H1 (cell line): ENCODE measurements around the gene IER5.

ENCODE experiments used
- CEBPB ChIP-seq: IDR thresholded peaks from 2 replicates; pipeline ENCODE4 v1.6.1; 2012; ENCODE audit warnings: low read depth, low read length
- EP300 ChIP-seq, 2 experiments: IDR thresholded peaks; 1 replicate in 1 of 2; 2 replicates in 1 of 2; pipeline ENCODE4 v1.6.1; 2011 to 2012; ENCODE audit warnings: low read depth in 2 of 2, low read length in 2 of 2, mild to moderate bottlenecking in 2 of 2, borderline replicate concordance in 1 of 2, inconsistent platforms in 1 of 2, moderate library complexity in 1 of 2
- EZH2 ChIP-seq: fragments of 200-600 bp; sonication (generic); IDR thresholded peaks from 2 replicates; pipeline ENCODE4 v1.7.1; 2012; ENCODE audit warnings: low read depth, mild to moderate bottlenecking, moderate library complexity, low read length, inconsistent platforms; ENCODE audit not compliant: severe bottlenecking
- POLR2A ChIP-seq, 2 experiments: IDR thresholded peaks; 1 replicate in 1 of 2; 2 replicates in 1 of 2; pipeline ENCODE4 v1.6.1; 2011; ENCODE audit warnings: low read depth in 2 of 2, low read length in 2 of 2, mild to moderate bottlenecking in 2 of 2; ENCODE audit errors: control extremely low read depth in 1 of 2
- RFX5 ChIP-seq: IDR thresholded peaks from 2 replicates; pipeline ENCODE4 v1.6.1; 2011; ENCODE audit warnings: low read depth, low read length, improper control_type of control experiment, borderline replicate concordance
- SAP30 ChIP-seq: fragments of 300-600 bp; sonication (generic); IDR thresholded peaks from 2 replicates; pipeline ENCODE4 v1.7.1; 2012; ENCODE audit warnings: low read length, moderate library complexity, mild to moderate bottlenecking, inconsistent platforms; ENCODE audit not compliant: insufficient read depth, insufficient replicate concordance
- SP1 ChIP-seq: IDR thresholded peaks from 2 replicates; pipeline ENCODE4 v1.6.1; 2011; ENCODE audit warnings: low read depth, low read length
- TEAD4 ChIP-seq: IDR thresholded peaks from 2 replicates; pipeline ENCODE4 v1.6.1; 2012; ENCODE audit warnings: low read depth, low read length, inconsistent platforms, mixed read lengths
- TF ChIP-seq, protein P1 (sequence below): IDR thresholded peaks from 2 replicates; pipeline ENCODE4 v1.6.1; 2012; ENCODE audit warnings: inconsistent platforms
- TF ChIP-seq, protein P2 (sequence below), 3 experiments: IDR thresholded peaks; 1 replicate in 2 of 3; 2 replicates in 1 of 3; pipeline versions ENCODE4 v1.5.1 to v1.6.1; 2011; ENCODE audit warnings: low read length in 3 of 3, mild to moderate bottlenecking in 3 of 3, inconsistent platforms in 2 of 3, low read depth in 1 of 3, moderate library complexity in 1 of 3; ENCODE audit not compliant: insufficient read depth in 1 of 3; ENCODE audit errors: control extremely low read depth in 1 of 3

DNA sequence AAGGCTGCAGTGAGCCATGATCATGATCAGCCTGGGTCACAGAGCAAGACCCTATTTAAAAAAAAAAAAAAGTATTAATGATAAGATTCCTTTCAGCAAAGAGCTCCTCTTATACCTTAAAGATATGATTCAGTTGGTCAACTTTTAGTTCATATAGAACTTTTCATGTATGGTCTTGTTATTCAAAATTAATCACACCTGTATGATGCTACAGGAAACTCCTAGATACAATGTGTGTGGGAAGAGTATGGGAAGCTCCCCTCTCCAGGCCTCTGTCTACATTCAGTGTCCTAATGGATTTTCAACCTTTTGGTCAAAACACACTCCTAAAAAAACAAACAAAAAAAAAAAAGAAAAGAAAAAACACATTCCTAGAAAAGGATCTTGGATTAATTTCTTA lies 37.6 kb upstream of the IER5 start:
- TF ChIP-seq POLR2A (IDR thresholded peaks at IDR 0.05; ENCODE audit: control extremely low read depth in 1 of 2, low read depth in 2 of 2, low read length in 2 of 2): no peak
- TF ChIP-seq, protein P1, sequence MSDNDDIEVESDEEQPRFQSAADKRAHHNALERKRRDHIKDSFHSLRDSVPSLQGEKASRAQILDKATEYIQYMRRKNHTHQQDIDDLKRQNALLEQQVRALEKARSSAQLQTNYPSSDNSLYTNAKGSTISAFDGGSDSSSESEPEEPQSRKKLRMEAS: no peak
- TF ChIP-seq, protein P2, sequence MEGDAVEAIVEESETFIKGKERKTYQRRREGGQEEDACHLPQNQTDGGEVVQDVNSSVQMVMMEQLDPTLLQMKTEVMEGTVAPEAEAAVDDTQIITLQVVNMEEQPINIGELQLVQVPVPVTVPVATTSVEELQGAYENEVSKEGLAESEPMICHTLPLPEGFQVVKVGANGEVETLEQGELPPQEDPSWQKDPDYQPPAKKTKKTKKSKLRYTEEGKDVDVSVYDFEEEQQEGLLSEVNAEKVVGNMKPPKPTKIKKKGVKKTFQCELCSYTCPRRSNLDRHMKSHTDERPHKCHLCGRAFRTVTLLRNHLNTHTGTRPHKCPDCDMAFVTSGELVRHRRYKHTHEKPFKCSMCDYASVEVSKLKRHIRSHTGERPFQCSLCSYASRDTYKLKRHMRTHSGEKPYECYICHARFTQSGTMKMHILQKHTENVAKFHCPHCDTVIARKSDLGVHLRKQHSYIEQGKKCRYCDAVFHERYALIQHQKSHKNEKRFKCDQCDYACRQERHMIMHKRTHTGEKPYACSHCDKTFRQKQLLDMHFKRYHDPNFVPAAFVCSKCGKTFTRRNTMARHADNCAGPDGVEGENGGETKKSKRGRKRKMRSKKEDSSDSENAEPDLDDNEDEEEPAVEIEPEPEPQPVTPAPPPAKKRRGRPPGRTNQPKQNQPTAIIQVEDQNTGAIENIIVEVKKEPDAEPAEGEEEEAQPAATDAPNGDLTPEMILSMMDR (IDR thresholded peaks at IDR 0.05; ENCODE audit: control extremely low read depth in 1 of 3, insufficient read depth in 1 of 3, low read depth in 1 of 3, low read length in 3 of 3): no peak
- TF ChIP-seq CEBPB: no peak
- TF ChIP-seq RFX5: no peak
- no peak for TF ChIP-seq SAP30
- TF ChIP-seq SP1: no peak
- TF ChIP-seq EP300 (IDR thresholded peaks at IDR 0.05; ENCODE audit: borderline replicate concordance in 1 of 2, low read depth in 2 of 2, low read length in 2 of 2): no peak
- TF ChIP-seq EZH2: no peak
- TF ChIP-seq TEAD4: no peak
